Stimulated activated CD8-positive, alpha-beta memory T cell treated with anti-CD3 and anti-CD28 coated beads, Interleukin-2, amount 100 ng/mL, for 48 hours (primary cell): ENCODE measurements around the gene FAH.
A peak's percentile ranks its signal among the peaks of the same experiment; 100 is the strongest.

Experiments used
- DNase-seq, 2 donors: peaks; one replicate each; pipeline ENCODE4 v3.0.0-alpha.2; 2020; ENCODE audit warnings: low read depth in 2 of 2

FAH gene

GRCh38 chr15:80173022-80173759 lies 20.4 kb downstream of the FAH start:
- peak; percentile 56 to 57 for DNase-seq

- DNase-seq: no peak
These were observed 21.4 kb downstream of the FAH start for GRCh38 chr15:80174017-80174746.

GRCh38 chr15:80175436-80175835 lies 22.6 kb downstream of the FAH start:
- no peak for DNase-seq

- no peak for DNase-seq
These were observed 23.6 kb downstream of the FAH start for GRCh38 chr15:80176443-80176842.

GRCh38 chr15:80177156-80177555 lies 24.4 kb downstream of the FAH start:
- no peak for DNase-seq

GRCh38 chr15:80179025-80179759 lies 26.4 kb downstream of the FAH start:
- DNase-seq: no peak

GRCh38 chr15:80179935-80180334 lies 27.1 kb downstream of the FAH start:
- no peak for DNase-seq

- DNase-seq: no peak
These were observed 27.7 kb downstream of the FAH start for GRCh38 chr15:80180468-80180867.

- no peak for DNase-seq
These were observed 28.2 kb downstream of the FAH start for GRCh38 chr15:80180986-80181385.

- DNase-seq: no peak
These were observed 29.9 kb downstream of the FAH start for GRCh38 chr15:80182611-80183261.

- DNase-seq: no peak
These were observed 30.5 kb downstream of the FAH start for GRCh38 chr15:80183306-80183705.

- DNase-seq: no peak
These were observed 31.1 kb downstream of the FAH start for GRCh38 chr15:80183886-80184285.

GRCh38 chr15:80184554-80184953 lies 31.8 kb downstream of the FAH start:
- no peak for DNase-seq

- DNase-seq: no peak
These were observed 32.4 kb downstream of the FAH start for GRCh38 chr15:80185152-80185551.

GRCh38 chr15:80186066-80186465 lies 33.3 kb downstream of the FAH start:
- DNase-seq: no peak

- no peak for DNase-seq
These were observed 33.8 kb downstream of the FAH start for GRCh38 chr15:80186597-80186996.

- no peak for DNase-seq
These were observed 35.5 kb downstream of the FAH start for GRCh38 chr15:80188251-80188650.

- no peak for DNase-seq
These were observed 38.4 kb downstream of the FAH start for GRCh38 chr15:80191198-80191597.

- DNase-seq: no peak
These were observed 39.2 kb downstream of the FAH start for GRCh38 chr15:80191897-80192595.

GRCh38 chr15:80194186-80194585 lies 41.4 kb downstream of the FAH start:
- no peak for DNase-seq

GRCh38 chr15:80194914-80195313 lies 42.1 kb downstream of the FAH start:
- no peak for DNase-seq

GRCh38 chr15:80199366-80199765 lies 46.6 kb downstream of the FAH start:
- no peak for DNase-seq
